C4-2B (cell line): ENCODE data around the gene ZBTB20.

Experiments used
- H3K27ac ChIP-seq: fragments of 450-650 bp; 2 replicates; pipeline ENCODE4 v1.5.1; 2017
- CTCF ChIP-seq: fragments of 450-650 bp; conservative IDR thresholded peaks from 2 replicates; pipeline ENCODE4 v1.5.1; 2017; ENCODE audit warnings: mild to moderate bottlenecking
- ZFX ChIP-seq: fragments of 450-650 bp; IDR thresholded peaks from 2 replicates; pipeline ENCODE4 v1.6.1; 2017

Gene ZBTB20

GRCh38 chr3:114855839-114856238 lies 291.2 kb downstream of the ZBTB20 start:
- no peak overlapping the region for H3K27ac ChIP-seq

GRCh38 chr3:114852966-114853365 lies 294.1 kb downstream of the ZBTB20 start:
- TF ChIP-seq ZFX (no peak), CTCF (no peak)
- no peak overlapping the region for H3K27ac ChIP-seq

More at GRCh38 chr3:114855839-114856238, 291.2 kb downstream of the ZBTB20 start:
- TF ChIP-seq CTCF (no peak), ZFX (no peak)

GRCh38 chr3:114850898-114851297 lies 296.2 kb downstream of the ZBTB20 start:
- TF ChIP-seq CTCF (no peak), ZFX (no peak)
- H3K27ac ChIP-seq, result no peak overlapping the region

GRCh38 chr3:114848643-114849350 lies 298.3 kb downstream of the ZBTB20 start:
- no peak overlapping the region for H3K27ac ChIP-seq
- TF ChIP-seq CTCF (no peak), ZFX (no peak)

GRCh38 chr3:114848082-114848481 lies 299.0 kb downstream of the ZBTB20 start:
- TF ChIP-seq ZFX (no peak), CTCF (no peak)
- H3K27ac ChIP-seq, result no peak overlapping the region

- TF ChIP-seq ZFX (no peak), CTCF (no peak)
- no peak overlapping the region for H3K27ac ChIP-seq
Measured at GRCh38 chr3:114847564-114847963, 299.5 kb downstream of the ZBTB20 start.

GRCh38 chr3:114846779-114847178 lies 300.3 kb downstream of the ZBTB20 start:
- TF ChIP-seq ZFX (no peak), CTCF (no peak)
- no peak overlapping the region for H3K27ac ChIP-seq
